LNCaP clone FGC (cell line): Measurements from ENCODE around the gene MYO7A.

Source experiments
- DNase-seq: peaks from one replicate; pipeline ENCODE4 v3.0.0-alpha.2; 2011; ENCODE audit warnings: low read depth
- H3K4me3 ChIP-seq: 2 replicates; pipeline ENCODE4 v1.5.1; 2011; ENCODE audit warnings: mild to moderate bottlenecking, low read depth, low read length, control low read depth
- CTCF ChIP-seq: IDR thresholded peaks from 2 replicates; pipeline ENCODE4 v1.5.1; 2012; ENCODE audit warnings: mild to moderate bottlenecking; ENCODE audit not compliant: control insufficient read depth, insufficient read depth; ENCODE audit errors: extremely low read depth

MYO7A gene

GRCh38 chr11:77113382-77114088 lies 14.5 kb upstream of the MYO7A start:
- DNase-seq, result no peak
- TF ChIP-seq CTCF, result peak; percentile 59
- H3K4me3 ChIP-seq, result no peak overlapping the region

GRCh38 chr11:77114089-77114463 lies 14.0 kb upstream of the MYO7A start:
- no peak overlapping the region for H3K4me3 ChIP-seq
- DNase-seq, result no peak
- no peak for TF ChIP-seq CTCF

GRCh38 chr11:77115181-77115611 lies 12.8 kb upstream of the MYO7A start:
- no peak overlapping the region for H3K4me3 ChIP-seq
- no peak for DNase-seq
- no peak for TF ChIP-seq CTCF

- H3K4me3 ChIP-seq, result no peak overlapping the region
- TF ChIP-seq CTCF, result no peak
- no peak for DNase-seq
Measured at GRCh38 chr11:77115956-77116355, 12.1 kb upstream of the MYO7A start.

- no peak for TF ChIP-seq CTCF
- DNase-seq, result no peak
- no peak overlapping the region for H3K4me3 ChIP-seq
Measured at GRCh38 chr11:77117492-77117891, 10.6 kb upstream of the MYO7A start.

GRCh38 chr11:77118086-77118485 lies 10.0 kb upstream of the MYO7A start:
- no peak for TF ChIP-seq CTCF
- no peak overlapping the region for H3K4me3 ChIP-seq
- no peak for DNase-seq

GRCh38 chr11:77118971-77119370 lies 9.1 kb upstream of the MYO7A start:
- no peak overlapping the region for H3K4me3 ChIP-seq
- no peak for DNase-seq
- TF ChIP-seq CTCF, result no peak
